HK-2 (cell line): ENCODE data around the gene ABL2.

Source experiments
- DNase-seq: peaks from one replicate; pipeline ENCODE4 v3.0.0-alpha.2; 2018; ENCODE audit not compliant: unreplicated experiment

The ABL2 gene

GRCh38 chr1:179052776-179053175, 176.7 kb downstream of the ABL2 start:
- DNase-seq = no peak
